Measurements from ENCODE around the gene ZNF710. TPM values are rescaled to one million over a fixed set of nuclear protein-coding genes. Genes with fewer than 3 reads are reported as not detected.

Gene ZNF710
- total and polyA plus RNA-seq, 2 of the 8 experiments (the other 6 are each of a cell fraction or from before 2014, with no cell fraction given), result 10.5 to 24.0 TPM

GRCh38 chr15:90002428-90002844, 1.3 kb downstream of the ZNF710 start:
- ChIA-PET CTCF (ENCODE audit: partially characterized antibody) (interaction anchor here (0.6 to 2.2 kb wide), 6 partner anchors 31 to 72 kb away, joined by 3 to 6 read pairs (median 3); no protein-coding TSS in a partner anchor), POLR2A (ENCODE audit: partially characterized antibody) (interaction anchor here (0.8 to 2.8 kb wide), 12 partner anchors 11 to 147 kb away, joined by 3 to 17 read pairs (median 4); partner anchors contain the start of gene AP3S2)
- H3K4ac ChIP-seq (replicated peaks; ENCODE audit: insufficient read length, low read depth, low read length), result no peak overlapping the region
- peaks cover 17 to 44% of the 10 kb centered on the region in 2 experiments for H3K79me2 ChIP-seq (ENCODE audit: control insufficient read depth in 1 of 2, insufficient read depth in 2 of 2, low read length in 2 of 2)
- FAIRE-seq (no peak), DNase-seq (ENCODE audit: low read depth in 1 of 2, low spot score in 2 of 2) (peak in 1 of 2 experiments; percentile 65)
- 5% methylated on average over 17 of the region's 27 CpGs; no CpG with 5 or more reads in 1 of the 2 experiments for WGBS, 2 experiments (ENCODE audit: extremely low coverage in 1 of 2, insufficient coverage in 1 of 2, insufficient read length in 1 of 2, insufficient replicate concordance in 2 of 2, low coverage in 1 of 2, low lambda C conversion rate in 2 of 2, missing lambda C conversion rate in 1 of 2)
- no peak overlapping the region for H4K5ac ChIP-seq (ENCODE audit: insufficient read length, low read depth, low read length)
- no peak overlapping the region for H3K27ac ChIP-seq (ENCODE audit: low read depth, low read length)
- peaks cover 0 to 7% (median 2%) of the 10 kb centered on the region in 4 experiments; a peak in 2 of 7 replicates for H3K27me3 ChIP-seq (replicated peaks in 1 of 4; ENCODE audit: control insufficient read depth in 3 of 4, extremely low read depth in 1 of 4, insufficient read depth in 3 of 4, low read length in 3 of 4)
- no peak overlapping the region for H2BK5ac ChIP-seq (ENCODE audit: low read depth, low read length)
- peak overlapping the region; percentile 56 to 88 (median 71) for H3K4me3 ChIP-seq (ENCODE audit: extremely low read depth in 1 of 4, insufficient read depth in 2 of 4, low read depth in 3 of 4, low read length in 4 of 4)
- H3K36me3 ChIP-seq (ENCODE audit: control insufficient read depth in 2 of 4, insufficient read depth in 4 of 4, low read length in 3 of 4), result no peaks in the 10 kb centered on the region; a peak in 1 of 8 replicates
- no peak overlapping the region for H3K14ac ChIP-seq (ENCODE audit: insufficient read length)
- peaks cover 18 to 34% (median 21%) of the 10 kb centered on the region in 4 experiments for H3K4me1 ChIP-seq (replicated peaks in 1 of 4; ENCODE audit: control insufficient read depth in 3 of 4, insufficient read depth in 4 of 4, low read length in 3 of 4)
- no peaks in the 10 kb centered on the region for H3K9me3 ChIP-seq (ENCODE audit: insufficient read depth in 2 of 2, low read depth in 1 of 2, low read length in 1 of 2)
- peak overlapping the region; percentile 84 to 86 for H3K4me2 ChIP-seq (ENCODE audit: insufficient read depth in 1 of 2, low read depth in 2 of 2, low read length in 2 of 2)
- no peak overlapping the region for H2BK12ac ChIP-seq (ENCODE audit: low read depth, low read length)
- H4K91ac ChIP-seq (replicated peaks; ENCODE audit: insufficient read length, low read length), result no peak overlapping the region
- H3K56ac ChIP-seq (replicated peaks; ENCODE audit: insufficient read length, low read depth, low read length), result no peak overlapping the region
- no peak overlapping the region for H2BK120ac ChIP-seq (replicated peaks; ENCODE audit: low read depth, low read length)
- H2BK20ac ChIP-seq (ENCODE audit: low read length), result no peak overlapping the region
- peaks cover 6% of the 10 kb centered on the region; the same call in 1 of the 2 replicates for H3K23me2 ChIP-seq (ENCODE audit: low read depth, low read length)
- H4K20me1 ChIP-seq (replicated peaks in 1 of 2; ENCODE audit: control insufficient read depth in 1 of 2, insufficient read depth in 2 of 2, low read length in 2 of 2), result peaks cover 11 to 27% of the 10 kb centered on the region in 2 experiments
- H2AK5ac ChIP-seq (ENCODE audit: low read depth, low read length), result no peak overlapping the region
- H3K79me1 ChIP-seq (ENCODE audit: low read depth, low read length), result peaks cover 8% of the 10 kb centered on the region
- H2AFZ ChIP-seq (ENCODE audit: low read length), result no peak overlapping the region
- H2BK15ac ChIP-seq (ENCODE audit: low read length), result 0 out of 2 replicates have a peak overlapping the region, but pooled peaks have one; percentile 46
- peak overlapping the region; percentile 60 for H3K18ac ChIP-seq (ENCODE audit: extremely low read depth, low read length)
- H4K8ac ChIP-seq (ENCODE audit: extremely low read depth, insufficient read depth, low read length), result no peak overlapping the region
- TF ChIP-seq SAP30 (IDR thresholded peaks at IDR 0.05; ENCODE audit: insufficient read depth, insufficient replicate concordance, low read length), result no peak
- TF ChIP-seq KDM4A (IDR thresholded peaks at IDR 0.05; ENCODE audit: low read depth, low read length, severe bottlenecking), result peak; percentile 63
- TF ChIP-seq PHF8 (conservative IDR thresholded peaks at IDR 0.05; ENCODE audit: low read depth, low read length), result 0 out of 2 replicates have a peak, but pooled peaks have one; percentile 18
- no peak for TF ChIP-seq EZH2 (IDR thresholded peaks at IDR 0.05; ENCODE audit: low read depth, low read length, severe bottlenecking)
- TF ChIP-seq SIN3A (conservative IDR thresholded peaks at IDR 0.05 in 1 of 2, IDR thresholded peaks at IDR 0.05 in 1 of 2; ENCODE audit: low read depth in 1 of 2, low read length in 2 of 2), result no peak
- TF ChIP-seq NANOG (IDR thresholded peaks at IDR 0.05; ENCODE audit: insufficient read depth, low read depth, low read length, poor library complexity, severe bottlenecking), result no peak
- 0 out of 3 replicates have a peak, but pooled peaks of 1 of the 2 experiments have one; percentile 24 for TF ChIP-seq POLR2A (IDR thresholded peaks at IDR 0.05; ENCODE audit: control extremely low read depth in 1 of 2, low read depth in 2 of 2, low read length in 2 of 2)
- no peak for TF ChIP-seq GTF2F1 (IDR thresholded peaks at IDR 0.05; ENCODE audit: borderline replicate concordance, low read depth, low read length)
- TF ChIP-seq BRCA1 (IDR thresholded peaks at IDR 0.05; ENCODE audit: low read depth, low read length), result no peak
- TF ChIP-seq GABPA (IDR thresholded peaks at IDR 0.05; ENCODE audit: borderline replicate concordance, insufficient read depth, low read length), result no peak
- no peak for TF ChIP-seq SP1 (IDR thresholded peaks at IDR 0.05; ENCODE audit: low read depth, low read length)
- H3K23ac ChIP-seq (ENCODE audit: insufficient read length), result no peak overlapping the region
- H3K9ac ChIP-seq (replicated peaks in 1 of 4; ENCODE audit: extremely low read depth in 1 of 4, low read depth in 3 of 4, low read length in 3 of 4), result peak overlapping the region; percentile 54 to 71 (median 64); a peak in 6 of 7 replicates

Measured in H1 (cell line).